Ovary (tissue), 3 donors: ENCODE measurements around the gene FMNL2.

Experiments
- CTCF ChIP-seq, 3 donors: fragments of 450-650 bp in 2 of 3; fragments of 200-600 bp in 1 of 3; IDR thresholded peaks; one replicate each; pipeline versions ENCODE4 v1.5.1 to v1.8.0; 2016 to 2022; ENCODE audit warnings: antibody characterized with exemption in 3 of 3, mild to moderate bottlenecking in 1 of 3
- EP300 ChIP-seq: sonication (generic); formaldehyde crosslinking; IDR thresholded peaks from one replicate; pipeline ENCODE4 v1.6.1; 2017; ENCODE audit warnings: antibody characterized with exemption
- POLR2A ChIP-seq: fragments of 450-650 bp; IDR thresholded peaks from one replicate; pipeline ENCODE4 v1.6.1; 2017; ENCODE audit warnings: antibody characterized with exemption, mild to moderate bottlenecking, moderate library complexity
- donor health status: DM: no; HTN: no; CAD: no.

- TF ChIP-seq CTCF (IDR thresholded peaks at IDR 0.05), result no peak
- no peak for TF ChIP-seq POLR2A
- TF ChIP-seq EP300, result no peak
Observed at GRCh38 chr2:152453129-152453911, 118.3 kb downstream of the FMNL2 start.
